ENCODE results near the gene KRT81. TPM values are rescaled to one million over a fixed set of nuclear protein-coding genes. Genes with fewer than 3 reads are reported as not detected.
"Not testable (repeated sequence)": the region's sequence is repeated elsewhere in the genome, so short reads cannot be mapped to it uniquely, and the experiment has no call there.

The KRT81 gene
- total RNA-seq, 1 donor from 2014 or later = not detected

- H3K27ac Mint-ChIP-seq = no peak overlapping the region
- no peaks in the 10 kb centered on the region for H3K36me3 Mint-ChIP-seq (ENCODE audit: low read depth)
- peaks cover 11% of the 10 kb centered on the region for H3K4me1 Mint-ChIP-seq (ENCODE audit: low read depth)
- no peaks in the 10 kb centered on the region for H3K9me3 Mint-ChIP-seq
- H3K27me3 Mint-ChIP-seq (ENCODE audit: low read depth) = peaks cover 24% of the 10 kb centered on the region
- H3K4me3 Mint-ChIP-seq (ENCODE audit: low read depth) = no peak overlapping the region
- intact Hi-C loops (cut with micrococcal nuclease) = no loop called here
- DNase-seq (ENCODE audit: low spot score) = no peak
Measured at GRCh38 chr12:52324153-52324444, 32.8 kb upstream of the KRT81 start.

GRCh38 chr12:52323416-52324152, 32.2 kb upstream of the KRT81 start:
- no peak for DNase-seq (ENCODE audit: low spot score)
- Mint-ChIP-seq H3K4me1 (ENCODE audit: low read depth) (peaks cover 11% of the 10 kb centered on the region), H3K9me3 (no peaks in the 10 kb centered on the region), H3K36me3 (ENCODE audit: low read depth) (no peaks in the 10 kb centered on the region), H3K4me3 (ENCODE audit: low read depth) (no peak overlapping the region), H3K27me3 (ENCODE audit: low read depth) (peaks cover 24% of the 10 kb centered on the region), H3K27ac (no peak overlapping the region)
- intact Hi-C loops (cut with micrococcal nuclease) = no loop called here

GRCh38 chr12:52323001-52323400, 31.7 kb upstream of the KRT81 start:
- Mint-ChIP-seq H3K36me3 (ENCODE audit: low read depth) (no peaks in the 10 kb centered on the region), H3K9me3 (no peaks in the 10 kb centered on the region), H3K27me3 (ENCODE audit: low read depth) (peaks cover 24% of the 10 kb centered on the region), H3K27ac (no peak overlapping the region), H3K4me3 (ENCODE audit: low read depth) (no peak overlapping the region), H3K4me1 (ENCODE audit: low read depth) (peaks cover 11% of the 10 kb centered on the region)
- no peak for DNase-seq (ENCODE audit: low spot score)
- intact Hi-C loops (cut with micrococcal nuclease) = no loop called here

DNA sequence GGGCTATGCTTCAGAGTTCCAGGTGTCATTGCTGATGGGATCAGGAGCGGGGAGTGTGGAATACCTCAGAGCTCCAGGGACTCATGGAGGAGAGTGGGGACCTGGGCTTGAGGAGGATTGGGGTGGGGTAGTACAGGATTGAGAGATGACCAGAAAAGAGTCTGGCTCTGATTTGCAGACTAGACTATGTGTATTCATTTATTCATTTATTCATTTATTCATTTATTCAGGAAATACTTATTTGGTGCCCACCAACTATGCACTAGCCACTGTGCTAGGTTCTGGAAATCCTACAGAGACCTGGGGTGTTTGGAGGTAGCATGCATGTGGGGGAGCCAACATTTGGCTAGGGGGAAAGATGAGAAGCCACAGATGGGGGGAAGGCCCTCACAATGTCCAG, 30.7 kb upstream of the KRT81 start:
- intact Hi-C loops (cut with micrococcal nuclease) = no loop called here
- no peak overlapping the region for H3K27ac Mint-ChIP-seq
- no peaks in the 10 kb centered on the region for H3K36me3 Mint-ChIP-seq (ENCODE audit: low read depth)
- no peaks in the 10 kb centered on the region for H3K9me3 Mint-ChIP-seq
- peaks cover 4% of the 10 kb centered on the region for H3K4me1 Mint-ChIP-seq (ENCODE audit: low read depth)
- no peak for DNase-seq (ENCODE audit: low spot score)
- peaks cover 24% of the 10 kb centered on the region for H3K27me3 Mint-ChIP-seq (ENCODE audit: low read depth)
- H3K4me3 Mint-ChIP-seq (ENCODE audit: low read depth) = no peak overlapping the region

DNA sequence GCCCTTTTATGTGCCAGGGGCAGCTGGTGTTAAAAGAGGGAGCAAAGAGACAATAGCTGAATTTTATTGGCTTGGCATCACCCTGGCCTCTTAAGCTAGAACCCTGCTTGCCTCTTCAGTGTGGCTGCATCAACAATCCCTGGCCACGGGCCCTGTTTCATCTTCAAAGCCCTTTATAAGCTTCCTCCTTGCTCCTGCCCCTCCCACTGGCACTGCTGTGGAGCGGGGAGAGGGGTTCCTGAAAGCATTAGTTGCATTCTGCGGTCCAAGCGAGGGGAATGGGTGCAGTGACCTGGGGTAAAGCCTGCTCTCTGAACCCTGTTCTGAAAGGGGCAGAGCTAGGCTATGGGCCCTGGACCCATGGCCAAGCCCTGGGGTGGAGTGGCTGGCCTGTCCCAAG, 30.1 kb upstream of the KRT81 start:
- H3K27ac Mint-ChIP-seq = no peak overlapping the region
- H3K36me3 Mint-ChIP-seq (ENCODE audit: low read depth) = no peaks in the 10 kb centered on the region
- intact Hi-C loops (cut with micrococcal nuclease) = no loop called here
- no peak for DNase-seq (ENCODE audit: low spot score)
- no peaks in the 10 kb centered on the region for H3K4me1 Mint-ChIP-seq (ENCODE audit: low read depth)
- H3K27me3 Mint-ChIP-seq (ENCODE audit: low read depth) = peaks cover 24% of the 10 kb centered on the region
- no peak overlapping the region for H3K4me3 Mint-ChIP-seq (ENCODE audit: low read depth)
- H3K9me3 Mint-ChIP-seq = no peaks in the 10 kb centered on the region

- no peak within 1 kb of the TSS for H3K27ac Mint-ChIP-seq
Measured at GRCh38 chr12:52320784-52321400, 29.6 kb upstream of the KRT81 start, which contains the start of gene KRT83. Gene KRT83 (minus strand): TSS chr12:52321398. CDS start chr12:52321335, 63 bp downstream.

DNA sequence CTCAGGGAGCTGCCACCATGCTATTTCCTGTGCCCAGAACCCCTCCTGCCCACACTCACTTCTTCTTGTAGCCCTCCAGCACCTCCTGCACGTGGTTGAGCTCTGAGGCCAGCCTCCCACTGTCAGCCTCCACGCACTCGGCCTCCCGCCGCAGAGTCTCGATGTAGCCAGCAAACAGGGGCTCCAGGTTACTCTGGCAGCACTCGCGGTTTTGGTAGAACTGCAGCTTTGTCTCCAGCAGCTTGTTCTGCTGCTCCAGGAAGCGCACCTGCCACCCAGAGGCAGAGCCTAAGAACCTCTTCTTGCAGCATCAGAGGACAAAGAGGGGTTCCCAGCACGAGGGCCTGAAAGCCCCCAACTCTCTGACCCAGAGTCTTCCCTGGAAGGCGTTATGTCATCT, 27.8 kb upstream of the KRT81 start:
- intact Hi-C loops (cut with micrococcal nuclease) = no loop called here
- peaks cover 22% of the 10 kb centered on the region for H3K27me3 Mint-ChIP-seq (ENCODE audit: low read depth)
- no peak overlapping the region for H3K4me3 Mint-ChIP-seq (ENCODE audit: low read depth)
- no peaks in the 10 kb centered on the region for H3K4me1 Mint-ChIP-seq (ENCODE audit: low read depth)
- DNase-seq (ENCODE audit: low spot score) = no peak
- no peak overlapping the region for H3K27ac Mint-ChIP-seq
- H3K9me3 Mint-ChIP-seq = no peaks in the 10 kb centered on the region
- no peaks in the 10 kb centered on the region for H3K36me3 Mint-ChIP-seq (ENCODE audit: low read depth)

More at GRCh38 chr12:52320784-52321400, 29.6 kb upstream of the KRT81 start, which contains the start of gene KRT83:
- H3K4me3 Mint-ChIP-seq (ENCODE audit: low read depth) = no peak within 1 kb of the TSS
- H3K36me3 Mint-ChIP-seq (ENCODE audit: low read depth) = no peaks in the 10 kb centered on the region
- intact Hi-C loops (cut with micrococcal nuclease) = no loop called here
- no peaks in the 10 kb centered on the region for H3K9me3 Mint-ChIP-seq
- H3K27me3 Mint-ChIP-seq (ENCODE audit: low read depth) = peaks cover 24% of the 10 kb centered on the region
- DNase-seq (ENCODE audit: low spot score) = no peak
- no peaks in the 10 kb centered on the region for H3K4me1 Mint-ChIP-seq (ENCODE audit: low read depth)

DNA sequence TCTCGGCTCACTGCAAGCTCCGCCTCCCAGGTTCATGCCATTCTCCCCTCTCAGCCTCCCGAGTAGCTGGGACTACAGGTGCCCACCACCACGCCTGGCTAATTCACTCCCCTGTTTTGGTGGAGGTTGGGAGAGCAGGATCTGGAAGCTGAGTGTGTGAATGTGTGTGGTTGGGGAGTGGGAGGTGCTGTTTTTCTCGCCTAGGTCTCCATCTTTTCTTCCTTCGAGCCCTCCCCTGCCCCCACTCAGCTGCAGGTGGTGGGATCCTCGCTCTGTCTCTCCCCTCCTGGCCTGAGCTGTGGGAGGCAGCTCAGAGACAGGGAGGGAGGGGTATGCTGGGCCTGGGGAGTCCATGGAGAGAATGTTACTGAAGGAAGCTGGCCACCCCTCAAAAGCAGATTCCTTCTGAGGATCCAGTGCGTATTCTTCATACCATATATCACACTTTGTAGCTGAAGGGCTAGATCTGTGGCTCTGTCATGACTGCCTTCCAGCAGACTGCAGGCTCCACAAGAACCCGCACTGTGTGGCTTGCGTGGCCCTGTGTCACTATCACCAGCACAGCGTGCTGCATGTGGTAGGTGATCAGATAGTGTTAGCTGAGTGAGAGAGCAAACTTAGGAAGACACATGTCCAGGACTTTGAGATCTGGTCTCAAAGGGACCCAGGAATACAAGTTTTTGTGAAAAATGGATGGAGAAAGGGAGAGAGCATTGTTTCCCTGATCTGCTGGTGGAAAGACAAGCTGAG, 27.1 kb upstream of the KRT81 start:
- intact Hi-C loops (cut with micrococcal nuclease) = no loop called here
- H3K27me3 Mint-ChIP-seq (ENCODE audit: low read depth) = peaks cover 28% of the 10 kb centered on the region
- H3K4me1 Mint-ChIP-seq (ENCODE audit: low read depth) = no peaks in the 10 kb centered on the region
- DNase-seq (ENCODE audit: low spot score) = no peak
- no peak overlapping the region for H3K4me3 Mint-ChIP-seq (ENCODE audit: low read depth)
- no peaks in the 10 kb centered on the region for H3K36me3 Mint-ChIP-seq (ENCODE audit: low read depth)
- H3K27ac Mint-ChIP-seq = no peak overlapping the region
- H3K9me3 Mint-ChIP-seq = no peaks in the 10 kb centered on the region

DNA sequence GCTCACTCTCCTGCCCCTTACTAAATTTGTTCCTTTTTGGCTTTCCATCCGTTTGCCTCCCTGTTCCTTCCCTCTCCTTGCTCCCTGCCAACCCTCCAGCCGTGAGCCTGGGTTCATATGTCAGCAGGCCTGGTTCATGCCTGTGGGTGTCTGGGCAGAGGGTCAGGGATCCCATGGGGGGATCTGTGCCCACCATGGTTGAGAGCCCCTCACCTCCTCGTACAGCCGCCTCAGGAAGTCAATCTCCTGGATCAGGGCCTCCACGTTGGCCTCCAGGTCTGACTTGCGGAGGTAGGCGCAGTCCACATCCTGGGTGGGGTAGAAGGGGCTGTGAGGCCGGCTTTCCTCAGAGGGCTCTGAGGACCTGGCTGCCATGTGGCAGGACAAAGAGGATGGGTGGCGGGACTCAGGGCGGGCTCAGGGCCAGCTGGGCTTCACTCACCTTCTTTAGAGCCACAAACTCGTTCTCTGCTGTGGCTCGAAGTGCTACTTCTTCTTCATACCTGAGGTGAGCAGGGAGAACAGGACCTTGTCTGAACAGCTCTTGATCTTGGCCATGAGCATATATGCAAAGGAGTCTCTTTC, 26.2 kb upstream of the KRT81 start:
- H3K27me3 Mint-ChIP-seq (ENCODE audit: low read depth) = peaks cover 27% of the 10 kb centered on the region
- no peak overlapping the region for H3K4me3 Mint-ChIP-seq (ENCODE audit: low read depth)
- intact Hi-C loops (cut with micrococcal nuclease) = no loop called here
- no peak for DNase-seq (ENCODE audit: low spot score)
- no peaks in the 10 kb centered on the region for H3K36me3 Mint-ChIP-seq (ENCODE audit: low read depth)
- H3K4me1 Mint-ChIP-seq (ENCODE audit: low read depth) = no peaks in the 10 kb centered on the region
- H3K9me3 Mint-ChIP-seq = no peaks in the 10 kb centered on the region
- no peak overlapping the region for H3K27ac Mint-ChIP-seq

GRCh38 chr12:52316701-52317100, 25.4 kb upstream of the KRT81 start:
- Mint-ChIP-seq H3K9me3 (no peaks in the 10 kb centered on the region), H3K4me1 (ENCODE audit: low read depth) (no peaks in the 10 kb centered on the region), H3K36me3 (ENCODE audit: low read depth) (no peaks in the 10 kb centered on the region), H3K27ac (no peak overlapping the region), H3K27me3 (ENCODE audit: low read depth) (peaks cover 27% of the 10 kb centered on the region), H3K4me3 (ENCODE audit: low read depth) (no peak overlapping the region)
- intact Hi-C loops (cut with micrococcal nuclease) = no loop called here
- no peak for DNase-seq (ENCODE audit: low spot score)

GRCh38 chr12:52316290-52316689, 25.0 kb upstream of the KRT81 start:
- Mint-ChIP-seq H3K27me3 (ENCODE audit: low read depth) (peaks cover 30% of the 10 kb centered on the region), H3K27ac (no peak overlapping the region), H3K4me3 (ENCODE audit: low read depth) (no peak overlapping the region), H3K4me1 (ENCODE audit: low read depth) (no peaks in the 10 kb centered on the region), H3K36me3 (ENCODE audit: low read depth) (no peaks in the 10 kb centered on the region), H3K9me3 (no peaks in the 10 kb centered on the region)
- intact Hi-C loops (cut with micrococcal nuclease) = no loop called here
- no peak for DNase-seq (ENCODE audit: low spot score)

DNA sequence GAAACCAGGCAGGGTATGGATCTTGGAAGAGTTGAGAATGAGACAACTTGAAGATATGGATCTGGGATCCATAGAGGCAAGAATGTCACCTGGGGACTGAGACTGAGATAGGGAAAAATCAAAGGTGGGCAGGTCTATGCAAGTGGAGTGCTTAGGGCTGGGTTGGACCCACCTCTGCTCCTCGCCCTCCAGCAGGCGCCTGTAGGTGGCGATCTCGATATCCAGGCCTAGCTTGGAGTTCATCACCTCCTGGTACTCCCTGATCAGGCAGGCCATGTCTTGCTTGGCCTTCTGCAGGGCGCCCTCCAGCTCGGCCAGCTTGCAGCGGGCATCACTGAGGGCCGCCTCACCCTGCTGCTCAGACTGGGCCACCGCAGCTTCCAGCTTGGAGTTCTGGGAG, 24.4 kb upstream of the KRT81 start:
- H3K4me1 Mint-ChIP-seq (ENCODE audit: low read depth); H3K4me3 Mint-ChIP-seq (ENCODE audit: low read depth); H3K27ac Mint-ChIP-seq; H3K36me3 Mint-ChIP-seq (ENCODE audit: low read depth); H3K9me3 Mint-ChIP-seq; intact Hi-C loops (cut with micrococcal nuclease): not testable (repeated sequence)
- H3K27me3 Mint-ChIP-seq (ENCODE audit: low read depth) = peaks cover 30% of the 10 kb centered on the region
- DNase-seq (ENCODE audit: low spot score) = peak; percentile 22

GRCh38 chr12:52314511-52314910, 23.2 kb upstream of the KRT81 start:
- intact Hi-C loops (cut with micrococcal nuclease) = no loop called here
- DNase-seq (ENCODE audit: low spot score) = no peak
- no peak overlapping the region for H3K4me3 Mint-ChIP-seq (ENCODE audit: low read depth)
- no peaks in the 10 kb centered on the region for H3K9me3 Mint-ChIP-seq
- H3K36me3 Mint-ChIP-seq (ENCODE audit: low read depth) = no peaks in the 10 kb centered on the region
- H3K27me3 Mint-ChIP-seq (ENCODE audit: low read depth) = peaks cover 35% of the 10 kb centered on the region
- H3K27ac Mint-ChIP-seq = no peak overlapping the region
- H3K4me1 Mint-ChIP-seq (ENCODE audit: low read depth) = no peaks in the 10 kb centered on the region
